ENCODE data around the gene ABCA2. TPM values are rescaled to one million over a fixed set of nuclear protein-coding genes. Genes with fewer than 3 reads are reported as not detected.

Gene ABCA2
- total RNA-seq, 1 experiment from 2014 or later = 27.0 TPM

GRCh38 chr9:137050570-137050969 is 22.5 kb upstream of the ABCA2 start:
- BruUV-seq (replicated peaks) = no TSS peak
- no peak overlapping the region for H3K4me3 ChIP-seq (ENCODE audit: low read depth in 2 of 2, low read length in 2 of 2)
- in situ Hi-C loops (cut with HindIII; ENCODE audit: low pct_unique_long_range_greater_than_20kb, low sequenced_read_pairs) (no loop called here), intact Hi-C loops (cut with micrococcal nuclease; ENCODE audit: unreplicated experiment) (no loop called here)
- ATAC-seq (no peak), DNase-seq (ENCODE audit: low read depth, low spot score) (no peak)
- no peak for TF ChIP-seq TCF7L2 (IDR thresholded peaks at IDR 0.05; ENCODE audit: low read depth, low read length)
- no peak for TF ChIP-seq CTCF (IDR thresholded peaks at IDR 0.05)
- TF ChIP-seq SIN3A (IDR thresholded peaks at IDR 0.05; ENCODE audit: borderline replicate concordance, insufficient read depth, low read depth, low read length) = no peak
- TF ChIP-seq REST (IDR thresholded peaks at IDR 0.05; ENCODE audit: insufficient read depth in 1 of 2, low read depth in 2 of 2, low read length in 1 of 2) = no peak
- TF ChIP-seq POLR2AphosphoS5 (IDR thresholded peaks at IDR 0.05; ENCODE audit: low read depth, low read length) = no peak
- ChIA-PET CTCF (no interaction called here), POLR2A (no interaction called here)
- H3K27ac ChIP-seq (ENCODE audit: low read length) = no peak overlapping the region
- H3K27me3 ChIP-seq (ENCODE audit: control insufficient read depth, insufficient read depth, low read length) = no peaks in the 10 kb centered on the region
- H3K36me3 ChIP-seq (ENCODE audit: control insufficient read depth, insufficient read depth, low read length) = no peaks in the 10 kb centered on the region
- H3K9me3 ChIP-seq (ENCODE audit: control insufficient read depth, insufficient read depth, low read depth, low read length) = no peaks in the 10 kb centered on the region
- peaks cover 2% of the 10 kb centered on the region; the same call in 1 of the 2 replicates for H3K4me1 ChIP-seq (ENCODE audit: control insufficient read depth, insufficient read depth, low read length)

GRCh38 chr9:137049544-137050449 is 21.8 kb upstream of the ABCA2 start:
- BruUV-seq (replicated peaks) = no TSS peak
- Histone ChIP-seq H3K36me3 (ENCODE audit: control insufficient read depth, insufficient read depth, low read length) (no peaks in the 10 kb centered on the region), H3K4me3 (ENCODE audit: low read depth in 2 of 2, low read length in 2 of 2) (no peak overlapping the region), H3K27ac (ENCODE audit: low read length) (no peak overlapping the region), H3K4me1 (ENCODE audit: control insufficient read depth, insufficient read depth, low read length) (peaks cover 4% of the 10 kb centered on the region; the same call in 1 of the 2 replicates), H3K27me3 (ENCODE audit: control insufficient read depth, insufficient read depth, low read length) (no peaks in the 10 kb centered on the region), H3K9me3 (ENCODE audit: control insufficient read depth, insufficient read depth, low read depth, low read length) (no peaks in the 10 kb centered on the region)
- no peak for TF ChIP-seq REST (IDR thresholded peaks at IDR 0.05; ENCODE audit: insufficient read depth in 1 of 2, low read depth in 2 of 2, low read length in 1 of 2)
- no peak for TF ChIP-seq TCF7L2 (IDR thresholded peaks at IDR 0.05; ENCODE audit: low read depth, low read length)
- TF ChIP-seq SIN3A (IDR thresholded peaks at IDR 0.05; ENCODE audit: borderline replicate concordance, insufficient read depth, low read depth, low read length) = no peak
- TF ChIP-seq CTCF (IDR thresholded peaks at IDR 0.05) = no peak; the same call in 1 of the 2 replicates
- TF ChIP-seq POLR2AphosphoS5 (IDR thresholded peaks at IDR 0.05; ENCODE audit: low read depth, low read length) = no peak
- DNase-seq (ENCODE audit: low read depth, low spot score) (no peak), ATAC-seq (peak; percentile 52; the same call in 1 of the 2 replicates)
- in situ Hi-C loops (cut with HindIII; ENCODE audit: low pct_unique_long_range_greater_than_20kb, low sequenced_read_pairs) = no loop called here
- CTCF ChIA-PET = interaction anchor here (0.7 to 2.0 kb wide), 3 partner anchors 14 to 65 kb away, joined by 3 to 13 read pairs (median 4); partner anchors contain the start of gene DPP7
- intact Hi-C loops (cut with micrococcal nuclease; ENCODE audit: unreplicated experiment) = no loop called here
- POLR2A ChIA-PET = no interaction called here
